ENCODE data around the gene GNB5.

DNA sequence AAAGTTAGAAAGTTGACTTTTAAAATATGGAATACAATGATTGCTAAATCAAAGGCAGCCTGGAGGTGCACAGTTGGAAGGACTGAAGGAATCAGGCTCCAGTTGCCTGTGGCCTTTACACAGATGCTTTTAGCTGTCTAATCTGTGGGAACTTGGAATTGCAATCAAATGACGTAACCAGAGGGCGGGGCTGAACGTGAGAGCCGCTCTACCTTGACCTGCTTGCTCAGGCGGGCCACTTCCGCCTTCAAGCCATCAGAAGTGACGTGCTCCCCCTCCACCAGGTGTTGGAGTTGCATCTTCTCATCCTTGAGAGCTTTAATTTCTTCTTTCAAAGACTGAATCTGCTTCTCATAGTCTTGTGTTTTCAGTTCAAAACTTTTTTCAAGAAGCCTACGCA lies 37.7 kb upstream of the GNB5 start:
- TF ChIP-seq CTCF (IDR thresholded peaks at IDR 0.05; ENCODE audit: low read depth, low read length, poor library complexity, severe bottlenecking) = no peak
- no peak for TF ChIP-seq EZH2phosphoT487 (IDR thresholded peaks at IDR 0.05; ENCODE audit: borderline replicate concordance, low read length)
